ENCODE measurements around the gene NECTIN4. TPM values are rescaled to one million over a fixed set of nuclear protein-coding genes. Genes with fewer than 3 reads are reported as not detected.

NECTIN4 gene
- total and polyA plus RNA-seq, 2 of the 8 experiments (the other 6 are each of a cell fraction or from before 2014, with no cell fraction given), result 0.19 to 0.71 TPM

DNA sequence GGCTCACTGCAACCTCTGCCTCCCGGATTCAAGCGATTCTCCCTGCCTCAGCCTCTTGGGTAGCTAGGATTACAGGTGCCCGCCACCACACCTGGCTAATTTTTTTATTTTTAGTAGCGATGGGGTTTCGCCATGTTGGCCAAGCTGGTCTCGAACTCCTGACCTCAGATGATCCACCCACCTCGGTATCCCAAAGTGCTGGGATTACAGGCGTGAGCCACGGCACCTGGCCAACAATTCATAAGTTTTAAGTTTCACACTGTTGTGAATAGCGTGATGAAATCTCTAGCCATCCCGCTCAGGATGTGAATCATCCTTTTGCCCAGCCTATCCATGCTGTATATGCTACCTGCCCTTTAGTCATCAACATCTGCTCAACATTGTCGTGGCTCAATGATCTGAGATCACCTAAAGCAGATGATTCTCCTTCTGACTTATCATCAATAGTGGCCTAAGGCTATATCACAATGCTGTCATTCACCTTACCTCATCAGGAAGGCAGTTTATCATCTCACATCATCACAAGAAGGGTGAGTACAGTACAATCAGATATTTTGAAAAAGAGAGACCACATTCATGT, 25.9 kb upstream of the NECTIN4 start:
- no peak overlapping the region for H3K23ac ChIP-seq (ENCODE audit: insufficient read length)
- no peaks in the 10 kb centered on the region for H3K9me3 ChIP-seq (ENCODE audit: insufficient read depth in 2 of 2, low read depth in 1 of 2, low read length in 1 of 2)
- no peak overlapping the region for H4K8ac ChIP-seq (ENCODE audit: extremely low read depth, insufficient read depth, low read length)
- H2AK5ac ChIP-seq (ENCODE audit: low read depth, low read length), result no peak overlapping the region
- H3K56ac ChIP-seq (replicated peaks; ENCODE audit: insufficient read length, low read depth, low read length), result no peak overlapping the region
- no peak overlapping the region for H2BK12ac ChIP-seq (ENCODE audit: low read depth, low read length)
- no peak overlapping the region for H3K14ac ChIP-seq (ENCODE audit: insufficient read length)
- H2BK20ac ChIP-seq (ENCODE audit: low read length), result no peak overlapping the region
- no peak overlapping the region for H3K4me3 ChIP-seq (ENCODE audit: extremely low read depth in 1 of 4, insufficient read depth in 2 of 4, low read depth in 3 of 4, low read length in 4 of 4)
- H3K27ac ChIP-seq (ENCODE audit: low read depth, low read length), result no peak overlapping the region
- H3K9ac ChIP-seq (replicated peaks in 1 of 4; ENCODE audit: extremely low read depth in 1 of 4, low read depth in 3 of 4, low read length in 3 of 4), result peak overlapping the region in 1 of 4 experiments; percentile 17; a peak in 1 of 7 replicates
- ChIA-PET POLR2A (ENCODE audit: partially characterized antibody) (interaction anchor here (1.4 to 1.6 kb wide), 2 partner anchors 14 to 40 kb away, joined by 3 to 4 read pairs; no protein-coding TSS in a partner anchor), CTCF (ENCODE audit: partially characterized antibody) (interaction anchor here (5.0 kb wide), 1 partner anchor 17 kb away, joined by 33 read pairs; the partner anchor contains the start of gene KLHDC9)
- peaks cover 4 to 71% of the 10 kb centered on the region in 2 experiments; a peak in 3 of 4 replicates for H3K79me2 ChIP-seq (ENCODE audit: control insufficient read depth in 1 of 2, insufficient read depth in 2 of 2, low read length in 2 of 2)
- H2BK120ac ChIP-seq (replicated peaks; ENCODE audit: low read depth, low read length), result no peak overlapping the region
- peaks cover 4 to 10% (median 5%) of the 10 kb centered on the region in 4 experiments; a peak in 6 of 7 replicates for H3K4me1 ChIP-seq (replicated peaks in 1 of 4; ENCODE audit: control insufficient read depth in 3 of 4, insufficient read depth in 4 of 4, low read length in 3 of 4)
- peaks cover 0 to 6% of the 10 kb centered on the region in 2 experiments for H4K20me1 ChIP-seq (replicated peaks in 1 of 2; ENCODE audit: control insufficient read depth in 1 of 2, insufficient read depth in 2 of 2, low read length in 2 of 2)
- H4K5ac ChIP-seq (ENCODE audit: insufficient read length, low read depth, low read length), result no peak overlapping the region
- peaks cover 15% of the 10 kb centered on the region for H3K79me1 ChIP-seq (ENCODE audit: low read depth, low read length)
- no peak overlapping the region for H2BK15ac ChIP-seq (ENCODE audit: low read length)
- 96% methylated on average over 12 of the region's 12 CpGs; no CpG with 5 or more reads in 1 of the 2 experiments for WGBS, 2 experiments (ENCODE audit: extremely low coverage in 1 of 2, insufficient coverage in 1 of 2, insufficient read length in 1 of 2, insufficient replicate concordance in 2 of 2, low coverage in 1 of 2, low lambda C conversion rate in 2 of 2, missing lambda C conversion rate in 1 of 2)
- H3K27me3 ChIP-seq (replicated peaks in 1 of 4; ENCODE audit: control insufficient read depth in 3 of 4, extremely low read depth in 1 of 4, insufficient read depth in 3 of 4, low read length in 3 of 4), result no peaks in the 10 kb centered on the region
- H3K4ac ChIP-seq (replicated peaks; ENCODE audit: insufficient read length, low read depth, low read length), result no peak overlapping the region
- DNase-seq (ENCODE audit: low read depth in 1 of 2, low spot score in 2 of 2) (no peak), FAIRE-seq (no peak)
- H3K36me3 ChIP-seq (ENCODE audit: control insufficient read depth in 2 of 4, insufficient read depth in 4 of 4, low read length in 3 of 4), result peaks cover 0 to 7% (median 3%) of the 10 kb centered on the region in 4 experiments; a peak in 3 of 8 replicates
- H3K4me2 ChIP-seq (ENCODE audit: insufficient read depth in 1 of 2, low read depth in 2 of 2, low read length in 2 of 2), result no peak overlapping the region
- H3K23me2 ChIP-seq (ENCODE audit: low read depth, low read length), result peaks cover 12% of the 10 kb centered on the region
- no peak overlapping the region for H2AFZ ChIP-seq (ENCODE audit: low read length)
- no peak overlapping the region for H3K18ac ChIP-seq (ENCODE audit: extremely low read depth, low read length)
- no peak overlapping the region for H2BK5ac ChIP-seq (ENCODE audit: low read depth, low read length)
- no peak overlapping the region for H4K91ac ChIP-seq (replicated peaks; ENCODE audit: insufficient read length, low read length)
- TF ChIP-seq POU5F1 (IDR thresholded peaks at IDR 0.05; ENCODE audit: low read depth, low read length), result no peak
- no peak for TF ChIP-seq BCL11A (IDR thresholded peaks at IDR 0.05; ENCODE audit: low read depth in 2 of 2, low read length in 2 of 2)
- no peak for TF ChIP-seq SIN3A (conservative IDR thresholded peaks at IDR 0.05 in 1 of 2, IDR thresholded peaks at IDR 0.05 in 1 of 2; ENCODE audit: low read depth in 1 of 2, low read length in 2 of 2)
- TF ChIP-seq RBBP5 (IDR thresholded peaks at IDR 0.05; ENCODE audit: borderline replicate concordance, low read depth, low read length), result no peak
- TF ChIP-seq CHD1 (IDR thresholded peaks at IDR 0.05; ENCODE audit: low read depth, low read length), result no peak
- TF ChIP-seq, protein P1, sequence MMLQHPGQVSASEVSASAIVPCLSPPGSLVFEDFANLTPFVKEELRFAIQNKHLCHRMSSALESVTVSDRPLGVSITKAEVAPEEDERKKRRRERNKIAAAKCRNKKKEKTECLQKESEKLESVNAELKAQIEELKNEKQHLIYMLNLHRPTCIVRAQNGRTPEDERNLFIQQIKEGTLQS (IDR thresholded peaks at IDR 0.05; ENCODE audit: insufficient read depth, low read depth, low read length), result no peak
- no peak for TF ChIP-seq CEBPB (IDR thresholded peaks at IDR 0.05; ENCODE audit: low read depth, low read length)
- no peak for TF ChIP-seq TAF7 (optimal IDR thresholded peaks at IDR 0.05; ENCODE audit: borderline replicate concordance, low read depth, low read length)
- no peak for TF ChIP-seq KDM1A (IDR thresholded peaks at IDR 0.05; ENCODE audit: borderline replicate concordance, low read length)
- TF ChIP-seq TBP (IDR thresholded peaks at IDR 0.05; ENCODE audit: low read depth, low read length), result no peak
- no peak for TF ChIP-seq GABPA (IDR thresholded peaks at IDR 0.05; ENCODE audit: borderline replicate concordance, insufficient read depth, low read length)
- no peak for TF ChIP-seq SUZ12 (IDR thresholded peaks at IDR 0.05; ENCODE audit: low read length)
- no peak for TF ChIP-seq POLR2AphosphoS5 (IDR thresholded peaks at IDR 0.05; ENCODE audit: low read depth, low read length)
